Esophagus mucosa (tissue), 1 donor: Measurements from ENCODE around the gene ADCY7. TPM values are rescaled to one million over a fixed set of nuclear protein-coding genes. Genes with fewer than 3 reads are reported as not detected.
"Not testable (repeated sequence)": the region's sequence is repeated elsewhere in the genome, so short reads cannot be mapped to it uniquely, and the experiment has no call there.

Experiments used
- ATAC-seq: fragments of 200-7000 bp; cut with Tn5 transposase; one replicate; pipeline ENCODE4 v1.9.1; 2020
- total RNA-seq: library from RNA; stranded (reverse); gene quantifications from one replicate; pipeline ENCODE4 v1.2.4, GENCODE V29; 2023
- donor health status: DM: yes; HTN: yes; CAD: no.

ADCY7 gene
- 26.8 TPM for total RNA-seq

DNA sequence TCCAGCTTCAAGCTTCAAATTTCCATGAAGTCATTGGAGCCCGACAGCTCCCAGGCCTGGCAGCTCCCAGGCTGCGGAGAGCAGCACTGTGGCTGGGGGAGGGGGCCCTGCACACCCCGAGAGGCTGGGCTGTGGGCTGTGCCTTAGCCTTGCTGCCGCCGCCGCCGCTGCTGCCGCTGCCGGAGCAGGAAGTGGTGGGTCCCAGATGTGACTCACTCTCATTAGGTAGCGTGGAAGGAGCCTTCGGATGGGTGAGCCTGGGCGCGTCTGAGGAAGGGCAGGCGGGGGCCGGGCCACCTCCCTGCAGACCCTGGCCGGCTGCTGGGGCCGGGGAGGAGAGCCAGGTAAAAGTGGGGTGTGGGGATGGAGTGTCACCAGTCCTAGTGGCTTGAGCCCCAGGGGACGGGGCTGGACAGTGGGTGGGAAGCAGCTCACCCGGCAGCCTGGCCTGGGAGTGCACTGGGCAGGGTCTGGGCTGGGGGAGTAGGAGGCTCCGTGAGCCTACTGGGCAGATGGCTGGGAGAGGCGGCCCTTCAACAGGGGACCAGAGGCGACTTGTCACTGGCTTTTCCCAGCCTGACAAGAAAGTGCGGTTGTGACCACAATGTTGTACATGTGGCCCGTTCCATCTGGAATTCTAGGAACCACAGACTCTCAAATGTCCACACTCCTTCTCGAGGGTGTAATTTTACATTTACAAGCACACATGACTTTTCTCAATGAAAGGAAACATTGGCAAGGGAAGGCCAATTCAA, at the start of gene ADCY7:
ADCY7 (plus strand) TSS at position 215 of the 755 bp plus-strand sequence. CDS start 21,629 bp downstream, outside the sequence.
- peak; percentile 89 for ATAC-seq

DNA sequence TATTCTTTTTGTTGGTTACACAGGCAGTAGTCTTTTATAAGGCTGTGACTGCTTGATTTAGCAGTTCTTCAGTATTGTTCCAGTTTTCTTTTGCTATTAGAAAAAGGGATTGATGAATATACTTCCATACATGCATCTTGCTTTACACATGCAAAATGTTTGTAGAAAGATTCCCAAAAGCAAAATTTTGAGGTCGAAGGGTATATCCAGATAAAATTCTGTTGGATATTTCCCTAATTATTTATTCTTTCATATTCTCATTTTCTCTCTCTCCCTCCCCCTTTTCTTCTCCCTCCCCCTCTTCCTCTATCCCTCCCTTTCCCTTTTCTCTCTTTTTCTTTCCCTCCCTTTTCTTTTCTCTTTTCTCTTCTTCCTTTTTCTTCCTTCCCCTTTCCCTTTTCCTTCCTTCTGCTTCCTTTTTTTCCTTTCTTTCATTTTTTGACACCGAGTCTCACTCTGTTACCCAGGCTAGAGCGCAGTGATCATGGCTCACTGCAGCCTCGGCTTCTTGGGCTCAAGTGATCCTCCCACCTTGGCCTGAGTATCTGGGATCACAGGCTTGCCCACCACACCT, 46.9 kb upstream of the ADCY7 start:
- ATAC-seq = no peak

DNA sequence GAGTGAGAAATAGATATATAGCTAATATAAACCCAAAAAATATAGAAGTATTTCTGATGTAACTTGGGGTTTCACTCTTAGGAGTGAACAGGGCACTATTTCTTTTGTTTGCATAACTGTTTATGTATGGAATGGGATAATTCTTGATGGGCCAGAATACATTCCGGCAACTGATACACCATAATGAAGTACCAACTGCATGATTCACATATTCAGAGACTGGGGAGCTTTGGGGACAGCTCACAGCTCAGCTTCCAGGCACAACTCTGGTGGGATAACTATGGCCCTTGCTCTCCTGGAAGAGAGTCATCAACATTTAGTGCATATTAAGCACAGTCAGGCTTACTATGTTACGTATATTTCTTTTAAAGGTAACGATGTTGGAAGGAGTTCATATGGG, 42.1 kb upstream of the ADCY7 start:
- no peak for ATAC-seq

DNA sequence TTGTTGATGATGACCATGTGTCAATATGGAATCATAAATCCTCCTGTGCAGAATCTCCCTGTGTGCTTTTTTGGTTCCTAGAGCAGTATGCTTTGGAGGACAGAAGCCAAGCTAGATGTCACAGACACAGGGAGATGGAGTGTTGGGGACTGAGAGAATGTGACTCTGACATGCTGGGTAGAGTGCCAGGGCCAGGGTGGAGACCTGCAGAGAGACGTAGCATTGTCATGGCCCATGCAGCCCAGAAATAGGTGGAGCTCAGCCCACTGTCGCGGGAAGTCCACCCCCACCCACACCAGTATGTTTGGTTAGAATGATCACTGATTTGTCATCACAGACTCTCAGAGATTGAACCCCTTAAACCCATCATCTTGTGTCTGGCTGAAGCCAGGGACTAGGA, 39.2 kb upstream of the ADCY7 start:
- no peak for ATAC-seq

DNA sequence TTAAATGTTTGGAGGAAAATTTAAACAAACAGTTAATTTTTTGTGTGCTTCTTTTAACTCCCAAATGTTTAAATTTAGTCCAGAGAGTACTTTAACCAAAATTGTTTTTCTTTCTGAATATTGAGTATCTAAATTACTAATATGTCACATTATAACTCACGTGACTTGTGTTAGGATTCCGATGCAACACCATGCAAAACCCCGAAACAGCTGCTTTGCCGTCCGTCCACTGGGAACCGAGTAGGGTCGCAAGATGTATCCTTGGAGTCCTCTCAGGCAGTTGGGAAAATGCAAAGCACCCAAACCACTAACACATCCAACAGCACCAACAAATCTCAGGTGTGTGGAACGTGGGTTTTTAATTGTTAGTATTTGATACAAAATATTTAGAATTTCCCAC, 38.7 kb upstream of the ADCY7 start:
- ATAC-seq = no peak

DNA sequence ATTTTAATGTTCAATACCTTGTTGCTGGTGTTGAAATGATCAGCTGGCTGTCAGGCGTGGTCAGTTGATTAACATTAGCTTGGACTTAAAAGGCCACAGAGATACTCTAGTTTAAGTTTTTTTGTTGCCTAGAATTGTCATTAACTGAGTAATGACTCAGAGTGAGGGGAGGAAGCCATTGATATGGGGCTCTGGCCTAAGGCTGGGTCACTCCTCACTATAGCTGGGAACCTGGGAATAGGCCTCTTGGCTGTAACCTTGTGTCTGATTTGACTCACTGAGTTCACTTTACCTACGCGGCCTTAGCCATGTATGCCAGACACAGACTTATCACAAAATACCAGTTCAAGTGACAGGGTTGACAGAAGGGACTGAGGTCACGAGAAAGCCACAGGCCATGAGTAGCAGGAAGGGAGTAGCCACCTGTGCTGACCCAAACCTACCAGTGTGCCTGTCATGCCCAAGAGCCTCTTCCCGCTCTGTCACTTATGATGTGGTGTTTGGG, 37.9 kb upstream of the ADCY7 start:
- peak; percentile 35 for ATAC-seq

DNA sequence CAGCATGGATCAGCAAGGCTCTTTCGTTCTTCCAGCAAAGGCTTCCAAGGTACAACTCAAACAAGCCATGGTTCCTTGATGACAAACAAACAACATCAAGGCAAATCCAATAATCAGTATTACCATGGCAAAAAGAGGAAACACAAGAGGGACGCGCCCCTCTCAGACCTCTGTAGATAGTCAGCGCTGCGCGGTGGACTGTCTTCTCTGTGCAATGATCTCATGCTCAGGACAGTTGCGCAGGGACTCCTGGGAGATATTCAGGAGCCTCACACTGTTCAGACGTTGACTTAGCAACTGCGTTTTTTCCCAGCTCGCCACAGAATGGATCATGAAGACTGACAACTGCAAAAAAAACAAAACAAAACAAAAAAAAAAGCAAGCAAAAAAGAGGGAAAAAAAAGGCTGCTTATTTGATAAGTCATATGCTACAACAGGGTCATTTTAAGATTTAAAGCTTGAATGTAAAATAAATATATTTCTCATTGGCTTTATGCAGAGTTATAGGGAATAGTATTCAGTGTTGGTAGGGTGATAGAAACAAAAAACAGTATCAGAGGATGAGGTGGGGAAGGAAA, 37.1 kb upstream of the ADCY7 start:
- no peak for ATAC-seq

DNA sequence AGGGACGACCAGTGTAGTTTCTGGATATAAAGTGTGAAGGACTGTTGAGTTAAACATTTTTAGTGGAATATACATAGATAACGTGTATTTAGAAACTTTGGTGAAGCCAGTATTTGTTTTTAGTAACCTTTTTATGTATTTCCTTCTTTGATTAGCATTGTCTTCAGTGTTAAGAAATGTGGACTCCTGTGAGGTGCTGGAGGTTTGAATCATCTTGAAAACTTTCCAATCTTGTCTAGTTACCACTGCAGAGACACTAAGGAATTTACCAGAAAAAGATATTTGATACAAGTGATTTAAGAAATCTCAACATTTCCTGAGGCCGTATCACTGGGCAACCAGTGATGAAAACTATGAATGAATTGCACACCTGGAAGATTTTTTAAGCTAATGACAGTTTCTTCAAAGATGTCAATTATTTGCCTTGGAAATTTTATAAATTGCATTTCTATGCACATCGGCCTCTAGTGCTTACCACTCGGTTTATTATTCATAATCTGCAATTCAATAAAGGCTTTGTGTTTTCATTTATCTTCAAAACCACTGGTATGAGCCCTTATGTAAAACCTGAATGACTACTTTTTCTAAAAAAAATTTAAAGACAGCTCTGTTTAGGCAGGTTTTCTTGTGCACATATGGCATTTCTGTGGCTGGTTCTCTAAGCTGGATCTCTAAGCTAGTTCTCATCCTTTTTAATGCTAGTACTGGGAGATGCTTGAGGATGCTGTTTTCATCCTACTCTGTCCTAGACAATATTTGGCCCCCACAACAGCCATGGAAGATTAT, 31.4 kb upstream of the ADCY7 start:
- no peak for ATAC-seq

DNA sequence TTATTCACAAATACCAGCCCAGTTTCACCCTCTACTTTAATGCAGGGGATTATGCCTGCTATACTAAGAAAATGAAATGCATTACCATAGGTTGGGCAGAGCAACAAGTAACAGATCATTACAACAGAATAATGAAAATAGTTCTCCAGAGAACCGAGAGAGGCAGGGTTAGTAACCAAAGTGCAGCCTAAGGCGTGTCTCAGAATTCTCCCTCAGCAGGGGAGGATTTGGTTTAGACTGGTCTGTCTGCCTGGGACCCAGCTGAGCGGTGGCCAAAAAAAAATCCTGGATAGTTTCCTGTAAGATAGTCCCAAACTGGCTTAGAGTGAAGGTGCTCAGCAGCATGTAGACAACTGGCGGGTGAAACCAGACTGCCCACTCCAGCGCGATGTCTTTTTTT, 30.8 kb upstream of the ADCY7 start:
- peak; percentile 87 for ATAC-seq

DNA sequence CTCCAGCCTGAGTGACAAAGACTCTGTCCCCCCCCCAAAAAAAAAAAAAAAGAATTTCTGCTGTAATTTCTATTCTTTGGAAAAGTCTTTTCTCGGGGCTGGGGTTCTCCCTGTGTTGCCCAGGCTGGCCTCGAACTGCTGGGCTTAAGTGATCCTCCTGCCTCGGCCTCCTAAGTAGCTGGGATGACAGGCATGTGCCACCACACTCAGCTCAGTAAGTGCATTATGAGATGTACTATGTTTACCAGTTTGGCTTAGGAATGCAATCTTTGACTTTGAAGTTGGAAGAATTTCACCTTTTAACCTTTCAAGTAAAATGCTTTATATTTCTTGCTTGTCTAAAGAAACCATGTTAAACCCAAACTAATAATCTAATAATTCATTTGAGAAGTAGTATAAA, 28.0 kb upstream of the ADCY7 start:
- no peak for ATAC-seq

DNA sequence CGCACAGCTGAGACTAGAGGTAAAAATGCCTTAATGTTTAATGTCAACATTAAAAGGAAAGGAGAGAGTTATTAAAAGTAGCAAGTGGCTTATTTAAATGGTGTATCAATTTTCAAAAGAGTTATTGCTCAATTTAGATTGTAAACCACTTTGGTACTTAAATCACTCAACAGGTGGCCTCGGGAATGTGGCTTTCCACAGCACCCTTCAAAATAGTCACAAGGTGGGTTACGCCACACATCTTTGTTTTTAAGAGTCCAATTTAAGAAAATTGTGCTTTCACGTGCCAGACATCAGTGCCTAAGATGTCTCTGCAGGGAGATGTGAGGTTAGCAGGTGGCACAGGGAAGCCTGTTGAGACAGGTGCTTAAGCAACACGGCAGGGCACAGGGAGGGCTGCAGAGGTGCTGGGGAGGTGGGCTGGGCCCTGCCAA, 27.5 kb upstream of the ADCY7 start:
- ATAC-seq = no peak

DNA sequence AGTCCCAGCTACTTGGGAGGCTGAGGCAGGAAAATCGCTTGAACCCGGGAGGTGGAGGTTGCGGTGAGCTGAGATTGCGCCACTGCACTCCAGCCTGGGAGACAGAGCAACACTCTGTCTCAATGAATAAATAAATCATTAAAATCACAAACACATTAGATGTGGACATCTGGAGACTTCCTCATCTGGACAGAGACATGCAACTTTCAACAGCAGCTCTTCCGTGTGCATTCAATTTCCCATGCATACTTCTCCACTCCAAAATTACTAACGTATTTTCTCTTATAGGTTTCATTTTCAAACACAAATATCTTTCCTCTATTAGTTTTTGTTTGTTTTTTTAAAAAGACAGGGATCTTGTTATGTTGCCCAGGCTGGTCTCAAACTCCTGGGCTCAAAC, 23.3 kb upstream of the ADCY7 start:
- not testable (repeated sequence) for ATAC-seq

DNA sequence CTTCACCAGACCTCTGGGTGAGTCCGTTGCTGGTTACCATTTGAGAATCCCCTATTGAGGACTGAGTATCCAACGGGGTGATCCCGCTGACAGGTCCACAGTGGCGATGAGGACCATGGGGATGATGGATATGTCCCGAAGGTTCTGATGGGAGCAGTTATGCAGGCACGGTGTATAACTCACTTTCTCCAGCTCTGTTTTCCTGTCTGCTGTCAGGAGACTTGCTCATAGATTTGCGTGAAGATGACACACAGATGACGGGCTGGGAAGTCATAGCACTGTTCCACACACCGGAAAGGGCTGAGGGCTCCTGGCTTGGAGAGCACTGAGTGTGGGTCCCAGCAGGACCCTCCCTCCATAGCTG, 22.2 kb upstream of the ADCY7 start:
- peak; percentile 34 for ATAC-seq

DNA sequence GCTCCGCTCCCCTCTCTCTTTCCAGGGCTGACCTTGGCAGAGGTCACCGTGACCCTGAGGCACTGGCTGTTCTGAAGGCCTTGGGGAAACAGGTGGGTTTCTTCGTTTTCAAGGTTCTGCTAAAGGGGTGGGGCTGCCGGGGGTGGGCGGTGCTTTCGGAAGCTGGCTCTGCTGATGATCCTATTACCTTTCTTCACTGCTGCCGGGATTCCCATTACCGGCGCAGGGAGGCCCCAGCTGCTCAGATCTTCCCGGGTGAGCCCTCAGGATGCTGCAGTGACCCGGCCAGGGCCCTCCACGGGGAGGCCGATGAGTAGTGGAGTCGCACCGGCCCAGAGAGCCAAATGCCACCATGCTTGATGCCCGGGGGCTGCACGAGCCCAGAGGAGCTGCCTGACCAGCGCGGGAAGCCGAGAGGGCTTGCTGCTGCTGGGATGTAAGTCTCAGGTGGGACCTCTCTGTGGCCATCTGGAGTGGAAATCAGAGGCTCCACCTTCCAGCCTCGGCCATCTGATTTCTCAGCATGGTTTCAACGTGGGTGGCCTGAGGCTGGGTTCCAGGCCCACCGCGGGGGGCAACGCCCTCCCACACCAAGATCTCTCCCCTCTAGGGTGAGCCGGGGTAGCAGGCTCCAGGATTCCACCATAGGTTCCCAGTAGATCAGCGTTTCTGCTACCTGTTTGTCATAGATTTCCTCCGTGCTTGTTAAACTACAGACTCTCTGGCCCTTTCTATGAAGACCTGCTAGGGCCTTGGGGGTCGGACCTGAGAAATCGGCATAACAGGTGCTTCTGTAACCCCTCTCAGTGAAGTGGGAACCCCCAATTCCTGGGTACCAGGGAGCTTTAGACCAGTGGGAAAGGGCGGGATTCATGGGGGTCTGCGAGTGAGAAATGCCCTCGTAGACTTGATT, 21.6 kb upstream of the ADCY7 start:
- ATAC-seq = peak; percentile 53

DNA sequence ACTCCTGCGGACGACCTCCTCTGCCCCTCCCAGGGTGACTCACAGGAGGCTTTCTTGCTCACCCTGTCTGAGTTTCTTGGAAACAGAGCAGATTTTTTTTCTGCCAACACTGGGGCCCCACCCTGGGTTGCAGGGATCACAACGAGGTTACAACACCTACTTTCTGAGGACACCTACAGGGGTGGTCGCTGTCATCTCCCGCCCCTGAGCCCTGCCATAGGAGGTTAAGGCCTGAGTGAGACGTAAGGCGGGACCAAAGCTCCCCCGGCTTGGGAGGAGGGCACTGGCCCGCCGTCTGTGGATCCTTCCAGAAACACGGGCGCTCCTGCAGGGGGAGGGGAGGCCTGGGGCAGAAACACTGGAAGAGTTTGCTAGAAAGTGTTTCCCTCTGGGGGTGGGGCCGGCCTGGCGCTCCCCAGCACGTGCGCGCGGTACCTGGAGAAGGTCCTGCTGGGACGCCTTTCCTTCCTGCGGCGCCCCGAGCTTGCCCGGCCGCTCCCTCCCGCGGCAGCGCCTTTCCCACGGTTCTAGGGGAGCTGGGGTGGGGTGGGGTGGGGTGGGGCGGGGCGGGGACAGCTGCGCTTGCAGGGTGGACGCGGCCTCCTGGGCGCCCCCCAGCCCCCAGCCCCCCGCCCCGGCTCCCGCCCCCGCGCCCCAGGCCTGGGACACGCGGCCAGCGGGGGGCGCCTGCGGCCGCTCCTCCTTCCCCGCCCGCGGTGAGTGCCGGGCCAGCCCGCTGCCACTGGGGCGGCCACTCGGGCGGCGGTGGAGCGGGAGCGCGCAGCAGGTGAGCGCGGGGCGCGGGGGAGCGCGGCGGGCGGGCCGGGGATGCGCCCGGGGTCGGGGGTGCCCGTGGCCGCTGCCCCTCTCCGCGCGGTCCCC, 20.7 kb upstream of the ADCY7 start:
- ATAC-seq = peak; percentile 92

DNA sequence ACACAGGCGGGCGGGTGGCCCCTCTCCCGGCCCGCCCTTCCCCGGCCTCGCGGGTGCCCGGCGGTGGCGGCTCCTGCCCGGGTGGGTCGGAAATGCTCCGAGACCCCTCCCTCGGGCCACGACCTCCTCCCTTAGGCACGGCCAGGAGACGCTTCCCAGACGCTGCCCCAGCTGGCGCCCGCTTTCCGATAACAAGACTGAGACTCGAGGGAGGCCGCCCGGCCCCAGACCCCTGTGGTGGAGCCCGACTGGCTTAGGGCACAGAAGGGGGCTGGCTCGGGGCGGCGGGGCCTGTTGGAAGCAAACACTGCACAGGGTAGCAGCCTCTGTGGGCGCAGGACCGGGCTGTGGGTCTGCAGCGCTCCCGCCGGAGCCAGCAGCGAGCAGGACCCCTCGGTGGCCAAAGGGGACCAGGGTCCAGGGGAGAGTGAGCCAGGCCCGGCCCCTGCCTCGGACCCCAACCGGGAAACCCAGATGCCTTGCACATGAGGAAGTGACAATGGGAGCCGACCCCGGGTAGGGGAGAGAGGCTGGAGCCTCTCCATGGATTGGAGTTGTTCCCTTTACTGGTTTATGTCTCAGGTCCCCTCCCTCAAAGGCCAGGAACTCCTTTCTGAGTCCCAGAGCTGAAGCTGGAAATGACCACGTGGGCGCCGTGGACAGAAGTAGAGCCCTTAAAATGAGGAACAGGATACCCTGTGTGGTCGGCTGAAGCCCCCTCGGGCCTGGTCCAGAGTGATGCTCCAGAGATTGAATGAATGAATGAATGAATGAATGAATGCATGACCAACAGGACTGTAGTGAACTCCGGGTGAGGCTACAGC, 19.8 kb upstream of the ADCY7 start:
- no peak for ATAC-seq

DNA sequence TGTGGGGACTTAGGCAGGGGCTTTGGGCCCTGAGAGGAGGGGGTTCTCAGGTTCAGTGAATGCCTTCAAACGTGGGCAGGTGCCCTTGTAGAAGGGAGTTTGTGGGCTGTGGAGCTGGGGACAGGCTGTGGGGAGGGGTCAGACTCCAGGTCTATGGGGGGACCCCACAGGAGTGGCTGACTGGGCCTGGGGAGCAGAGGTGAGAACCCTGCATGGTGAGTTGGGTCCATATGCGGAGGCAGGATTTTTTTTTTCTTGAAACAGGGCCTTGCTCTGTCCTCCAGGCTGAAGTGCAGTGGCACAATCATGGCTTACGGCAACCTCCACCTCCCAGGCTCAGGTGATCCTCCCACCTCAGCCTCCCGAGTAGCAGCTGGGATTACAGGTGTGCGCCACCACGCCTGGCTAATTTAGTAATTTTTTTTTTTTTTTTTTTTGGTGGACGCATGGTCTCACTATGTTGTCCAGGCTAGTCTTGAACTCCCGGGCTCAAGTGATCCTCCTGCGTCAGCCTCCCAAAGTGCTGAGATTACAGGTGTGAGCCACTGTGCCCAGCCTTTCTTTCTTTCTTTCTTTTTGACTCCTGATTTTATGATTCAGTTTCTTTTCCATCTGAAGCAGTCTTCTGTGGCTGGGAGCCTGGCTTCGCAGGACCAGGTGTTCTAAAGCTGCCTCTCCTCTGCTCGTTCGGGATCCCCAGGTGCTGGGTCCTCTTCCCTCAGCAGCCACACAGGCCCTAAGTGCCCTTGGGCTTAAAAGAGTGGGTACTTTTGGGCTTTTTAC, 19.0 kb upstream of the ADCY7 start:
- ATAC-seq = no peak

DNA sequence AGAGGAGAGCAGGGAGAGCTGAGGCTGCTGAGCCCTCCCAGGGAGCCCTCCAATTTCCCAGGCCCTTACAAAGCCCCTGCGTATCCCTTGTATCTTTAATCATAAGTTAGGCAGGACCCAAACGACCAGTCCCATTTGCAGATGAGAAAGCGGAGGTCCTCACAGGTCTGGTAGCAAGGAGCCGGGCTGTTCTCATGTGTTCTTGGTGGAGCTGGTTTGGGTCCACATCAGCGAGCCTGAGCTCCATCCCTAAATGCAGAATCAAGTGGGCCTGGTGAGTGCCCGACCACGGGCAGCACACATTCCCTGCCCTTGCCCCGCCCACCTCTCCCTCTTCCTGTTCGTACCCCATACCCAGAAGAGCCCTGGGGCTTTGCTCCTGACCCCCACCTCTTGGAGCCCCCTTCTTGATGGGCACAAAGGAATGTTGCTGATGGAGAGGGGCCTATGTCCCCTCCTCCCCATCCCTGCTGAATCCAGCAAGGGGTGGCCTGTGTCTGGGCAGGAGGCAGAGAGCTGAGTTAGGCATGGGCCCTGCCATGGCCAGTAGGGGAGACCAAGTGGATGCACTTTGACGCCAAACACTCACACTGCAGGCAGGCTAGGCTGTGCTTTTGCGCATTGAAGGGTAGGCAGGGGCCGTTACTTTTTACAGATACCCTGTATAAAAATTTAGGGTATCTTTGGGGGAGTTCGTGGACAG, 18.3 kb upstream of the ADCY7 start:
- no peak for ATAC-seq

DNA sequence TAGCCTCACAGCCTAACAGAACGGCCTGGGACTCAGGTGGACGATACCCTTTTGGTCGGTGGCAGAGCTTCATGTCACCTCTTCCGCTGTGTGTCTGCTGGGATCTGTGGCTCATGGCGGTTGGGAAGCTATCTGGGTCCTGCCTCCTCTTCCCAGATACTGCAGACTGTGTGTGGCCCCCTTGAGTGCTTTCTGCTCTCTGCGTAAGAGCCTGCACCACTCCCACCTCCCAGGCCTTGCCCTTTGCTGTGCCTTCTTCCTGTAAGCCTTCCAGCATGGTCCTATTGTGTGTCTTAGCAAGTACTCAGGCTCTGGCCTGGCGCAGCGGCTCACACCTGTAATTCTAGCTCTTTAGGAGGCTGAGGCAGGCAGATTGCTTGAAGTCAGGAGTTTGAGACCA, 17.5 kb upstream of the ADCY7 start:
- ATAC-seq = no peak
